ENCODE measurements around the gene FAM20B. TPM values are rescaled to one million over a fixed set of nuclear protein-coding genes. Genes with fewer than 3 reads are reported as not detected.

The FAM20B gene
- total RNA-seq, 1 donor from 2014 or later = 19.9 TPM

GRCh38 chr1:179047636-179047997 lies 21.9 kb downstream of the FAM20B start:
- DNase-seq (ENCODE audit: low spot score) (no peak), ATAC-seq (no peak)

DNA sequence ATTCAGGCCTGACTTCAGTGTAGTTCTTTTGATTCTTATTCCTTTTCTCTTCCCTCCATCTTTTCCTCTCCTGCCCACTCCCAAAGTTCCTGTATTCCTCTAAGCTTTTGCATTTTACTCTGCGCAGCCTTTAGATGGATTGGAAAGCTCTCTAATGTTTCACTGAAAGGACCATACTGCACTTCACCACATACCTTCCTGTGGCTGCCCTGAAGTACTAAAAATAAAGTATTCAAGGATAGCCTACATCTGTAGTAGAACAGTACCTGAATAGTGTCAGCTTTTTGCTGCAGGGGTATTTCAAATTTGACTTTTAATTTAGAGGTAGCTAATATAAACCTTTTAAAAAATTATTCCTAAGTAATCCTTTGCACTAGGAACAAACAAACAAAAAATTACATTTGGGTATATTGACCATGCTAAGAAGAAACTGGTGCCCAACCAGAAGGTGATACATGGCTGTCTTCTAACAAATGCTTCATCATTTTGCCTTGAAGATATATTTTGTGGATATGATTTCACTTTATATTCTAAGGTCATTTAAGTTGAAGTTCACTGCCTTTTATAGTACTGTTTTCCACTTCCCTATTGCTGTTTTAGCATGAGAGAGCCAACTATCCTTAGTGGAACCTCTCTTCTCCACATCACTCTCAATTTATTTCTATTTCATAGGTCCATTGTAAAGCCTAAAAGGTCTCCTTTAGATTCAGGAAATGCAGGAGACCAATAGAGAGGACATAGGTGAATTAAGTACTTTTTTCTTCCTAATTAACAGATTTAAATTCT lies 22.8 kb downstream of the FAM20B start:
- ATAC-seq (no peak), DNase-seq (ENCODE audit: low spot score) (no peak)

DNA sequence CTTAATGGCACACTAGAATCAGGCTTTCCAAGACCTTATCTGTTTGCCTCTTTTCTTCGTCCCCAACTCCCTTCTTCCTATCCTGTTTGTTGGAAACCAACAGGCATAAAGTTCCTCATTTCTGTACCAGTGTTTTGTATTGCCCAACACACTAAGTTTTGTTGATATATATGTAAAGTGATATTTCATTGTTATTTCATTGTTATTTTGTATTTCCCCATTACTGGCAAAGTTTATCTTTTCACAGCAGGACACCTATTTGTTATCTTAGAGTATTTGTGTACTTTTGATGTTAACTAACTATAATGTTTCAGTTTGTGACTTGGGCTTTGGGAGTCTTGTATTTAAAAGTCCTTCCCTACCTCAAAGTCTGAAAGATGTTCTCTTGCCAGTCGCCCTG lies 27.1 kb downstream of the FAM20B start:
- no peak for ATAC-seq
- DNase-seq (ENCODE audit: low spot score) = no peak

DNA sequence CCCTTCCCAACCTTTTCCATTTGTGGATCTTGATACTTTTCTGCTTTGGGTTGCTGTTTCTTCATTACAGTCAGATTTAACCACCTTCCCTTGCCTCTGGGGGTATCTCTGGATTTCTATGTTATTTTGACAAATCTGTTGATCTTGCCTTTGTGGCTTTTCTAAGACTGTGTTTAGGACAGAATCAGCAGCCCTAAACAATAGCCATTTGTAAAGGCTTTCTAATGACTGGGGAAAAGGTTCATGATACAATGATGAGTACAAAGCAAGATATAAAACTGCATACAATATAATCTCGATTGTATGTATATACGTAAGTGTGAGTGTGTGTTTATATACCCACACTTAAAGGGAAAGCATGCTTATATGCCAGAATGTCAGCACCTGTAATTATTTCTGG lies 27.8 kb downstream of the FAM20B start:
- no peak for ATAC-seq
- DNase-seq (ENCODE audit: low spot score) = no peak

DNA sequence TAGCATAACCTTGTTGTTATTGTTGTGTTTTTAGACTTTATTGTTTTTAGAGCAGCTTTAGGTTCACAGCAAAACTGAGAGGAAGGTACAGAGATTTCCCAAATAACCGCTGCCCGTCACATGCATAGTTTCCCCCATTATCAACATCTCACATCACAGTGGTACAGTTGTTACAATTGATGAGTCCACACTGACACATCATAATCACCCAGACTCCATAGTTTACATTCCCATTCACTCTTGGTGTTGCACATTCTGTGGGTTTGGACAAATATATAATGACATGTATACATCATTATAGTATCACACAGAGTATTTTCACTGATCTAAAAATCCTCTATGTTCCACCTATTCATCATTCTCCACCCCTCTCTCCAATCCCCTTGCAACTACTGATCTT lies 30.2 kb downstream of the FAM20B start:
- ATAC-seq (no peak), DNase-seq (ENCODE audit: low spot score) (no peak)

DNA sequence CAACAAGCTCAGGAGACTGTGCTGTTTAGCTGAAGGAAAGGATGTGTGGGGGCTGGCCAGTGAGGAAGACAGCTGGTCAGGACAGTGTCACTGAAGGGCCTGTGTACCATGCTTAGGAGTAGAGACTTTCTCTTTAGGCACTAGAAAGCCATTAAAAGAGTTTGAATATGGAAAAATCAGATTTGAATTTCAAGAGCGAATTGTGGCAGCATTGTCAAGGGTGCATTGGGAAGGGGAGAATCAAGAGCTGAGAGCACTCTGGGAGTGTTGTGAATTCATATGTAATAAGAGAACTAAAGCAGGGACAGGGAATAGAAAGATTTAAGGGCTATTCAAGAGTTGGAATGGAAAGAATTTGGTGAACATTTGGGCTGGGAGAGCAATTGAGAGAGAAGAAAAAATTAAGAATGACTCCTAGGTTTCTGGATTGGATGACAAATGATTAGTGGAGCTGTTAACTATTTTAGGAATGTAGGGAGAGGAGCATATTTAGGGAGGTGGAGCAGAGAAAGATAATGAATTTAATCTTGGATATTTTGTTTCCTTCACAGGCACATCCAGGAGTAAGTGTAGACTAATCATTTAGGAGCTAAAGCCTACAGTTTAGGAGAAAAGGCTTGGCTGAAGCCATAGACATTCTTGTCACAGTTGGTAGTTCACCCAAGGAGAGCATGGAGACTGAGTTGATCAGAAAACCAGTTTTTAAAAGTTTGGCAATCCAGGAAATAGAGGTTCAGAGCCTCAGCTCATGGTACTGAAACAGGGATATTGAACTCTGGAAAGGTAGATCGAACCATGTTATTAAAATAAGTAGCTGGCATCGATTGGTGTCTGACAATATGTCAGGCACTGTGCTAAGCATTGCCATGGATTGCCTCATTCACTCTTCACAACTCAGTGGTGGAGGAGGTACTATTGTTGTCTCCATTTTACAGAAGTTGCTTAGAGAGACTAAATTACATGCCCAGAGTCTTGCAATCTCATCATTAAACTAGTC lies 33.1 kb downstream of the FAM20B start:
- DNase-seq (ENCODE audit: low spot score) (no peak), ATAC-seq (no peak)

DNA sequence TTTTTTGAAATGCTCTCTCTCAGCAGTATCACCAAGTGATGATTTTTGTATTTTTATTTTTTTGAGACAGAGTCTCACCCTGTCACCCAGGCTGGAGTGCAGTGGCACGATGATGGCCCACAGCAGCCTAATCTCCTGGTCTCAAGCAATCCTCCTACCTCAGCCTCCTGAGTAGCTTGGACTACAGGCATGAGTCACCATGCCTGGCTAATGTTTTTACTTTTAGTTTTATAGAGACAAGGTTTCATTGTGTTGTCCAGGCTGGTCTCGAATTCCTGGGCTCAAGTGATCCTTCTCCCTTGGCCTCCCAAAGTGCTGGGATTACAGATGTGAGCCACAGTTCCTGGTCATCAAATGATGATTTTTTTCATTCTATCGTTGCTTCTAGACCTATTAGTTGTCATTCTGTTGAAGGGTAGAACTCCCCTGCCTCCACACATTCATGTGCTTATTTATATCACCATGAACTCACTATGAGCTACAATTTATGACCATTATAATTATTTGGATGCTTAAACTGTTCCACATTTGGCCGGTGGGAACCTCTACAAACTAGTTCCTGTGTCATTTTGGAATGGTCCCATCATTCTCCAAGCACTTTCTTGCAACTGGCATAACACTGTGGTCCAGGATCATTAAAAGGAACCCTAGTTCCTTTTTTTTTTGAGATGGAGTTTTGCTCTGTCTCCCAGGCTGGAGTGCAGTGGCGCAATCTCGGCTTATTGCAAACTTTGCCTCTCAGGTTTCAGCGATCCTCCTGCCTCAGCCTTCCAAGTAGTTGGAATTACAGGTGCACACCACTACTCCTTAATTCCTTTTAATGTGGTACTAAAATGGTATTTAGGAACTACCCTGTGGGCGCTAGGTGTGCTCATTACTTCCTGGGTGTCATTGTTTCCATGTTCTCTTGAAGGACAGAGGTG lies 35.9 kb downstream of the FAM20B start:
- DNase-seq (ENCODE audit: low spot score) = no peak
- no peak for ATAC-seq

GRCh38 chr1:179066471-179066870 lies 40.8 kb downstream of the FAM20B start:
- DNase-seq (ENCODE audit: low spot score) = no peak

GRCh38 chr1:179077396-179077795 lies 51.7 kb downstream of the FAM20B start:
- no peak for ATAC-seq
- DNase-seq (ENCODE audit: low spot score) = no peak

More at GRCh38 chr1:179066471-179066870, 40.8 kb downstream of the FAM20B start:
- ATAC-seq = no peak

- DNase-seq (ENCODE audit: low spot score) (no peak), ATAC-seq (peak; percentile 49)
These were observed 53.5 kb downstream of the FAM20B start for GRCh38 chr1:179079113-179079761.

GRCh38 chr1:179080866-179081686 lies 55.4 kb downstream of the FAM20B start:
- no peak for DNase-seq (ENCODE audit: low spot score)
- ATAC-seq = no peak

GRCh38 chr1:179081687-179082332 lies 56.1 kb downstream of the FAM20B start, which contains the start of gene TOR3A:
Gene TOR3A, plus strand, starts transcription at chr1:179082070. Its CDS starts 59 bp downstream, at chr1:179082129.
- ATAC-seq (peak; percentile 90), DNase-seq (ENCODE audit: low spot score) (peak; percentile 99)

DNA sequence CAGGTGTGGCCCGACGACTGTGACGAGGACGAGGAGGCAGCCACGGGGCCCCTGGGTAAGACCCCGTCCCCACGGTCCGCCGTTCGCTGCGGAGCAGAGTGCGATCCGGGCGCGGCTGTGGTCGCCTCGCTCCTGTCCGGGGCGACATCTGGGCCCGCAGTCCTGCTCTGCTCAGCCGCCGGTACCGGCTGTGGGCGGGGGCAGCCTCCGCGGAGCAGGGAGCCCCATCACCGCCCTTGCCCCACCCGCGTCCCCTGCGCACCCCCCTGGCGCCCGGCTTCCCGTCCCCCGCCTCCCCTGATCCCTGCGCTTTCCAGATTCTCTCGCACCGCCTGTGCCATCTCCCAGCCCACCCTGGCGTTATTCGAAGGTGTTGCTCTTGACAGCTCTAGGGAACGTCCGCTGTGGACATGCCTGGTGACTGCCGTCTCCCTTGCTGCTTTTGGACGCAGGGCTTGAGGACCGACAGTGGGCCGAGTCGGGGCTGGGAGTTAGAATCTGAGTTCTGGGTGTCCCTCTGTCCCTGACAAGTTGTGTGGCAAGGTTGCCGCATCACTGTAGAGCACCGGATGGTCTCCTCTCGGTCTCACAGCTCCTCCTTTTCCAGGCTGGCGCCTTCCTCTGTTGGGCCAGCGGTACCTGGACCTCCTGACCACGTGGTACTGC lies 56.8 kb downstream of the FAM20B start:
- DNase-seq (ENCODE audit: low spot score) (peak; percentile 62), ATAC-seq (peak; percentile 52)

DNA sequence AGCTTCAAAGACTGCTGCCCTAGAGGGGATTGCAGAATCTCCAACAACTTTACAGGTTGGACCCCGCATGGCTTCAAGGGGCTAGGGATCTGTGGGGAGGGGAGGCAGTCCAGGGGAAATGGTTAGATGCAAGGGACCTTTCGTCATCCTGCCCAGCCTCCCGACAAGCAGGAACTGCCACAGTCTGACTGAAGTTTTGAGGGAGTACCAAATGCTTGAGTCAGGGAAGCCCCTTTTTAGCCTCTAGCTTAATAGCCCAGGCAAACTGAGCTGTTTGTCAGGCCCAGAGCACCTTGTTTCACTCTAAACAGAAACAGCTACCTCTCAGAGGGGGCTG lies 57.3 kb downstream of the FAM20B start:
- DNase-seq (ENCODE audit: low spot score) = no peak
- no peak for ATAC-seq

DNA sequence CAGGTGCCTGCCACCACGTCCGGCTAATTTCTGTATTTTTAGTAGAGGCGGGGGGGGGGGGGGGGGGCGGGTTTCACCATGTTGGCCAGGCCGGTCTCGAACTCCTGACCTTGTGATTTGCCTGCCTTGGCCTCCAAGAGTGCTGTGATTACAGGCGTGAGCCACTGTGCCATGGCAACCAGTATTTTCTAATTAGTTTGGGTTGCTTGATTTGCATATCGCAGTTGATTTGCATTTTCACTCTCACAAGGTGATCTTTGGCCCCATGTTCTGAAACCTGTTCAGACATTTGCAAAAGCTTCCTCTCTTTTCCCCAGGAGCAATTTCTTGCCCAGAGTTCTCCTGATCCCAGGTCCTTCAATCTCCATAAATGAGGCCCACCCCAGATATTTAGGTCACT lies 57.8 kb downstream of the FAM20B start:
- DNase-seq (ENCODE audit: low spot score) = no peak

GRCh38 chr1:179087665-179088064 lies 62.0 kb downstream of the FAM20B start:
- no peak for ATAC-seq
- no peak for DNase-seq (ENCODE audit: low spot score)

More for the DNA sequence above, 57.8 kb downstream of the FAM20B start:
- no peak for ATAC-seq

DNA sequence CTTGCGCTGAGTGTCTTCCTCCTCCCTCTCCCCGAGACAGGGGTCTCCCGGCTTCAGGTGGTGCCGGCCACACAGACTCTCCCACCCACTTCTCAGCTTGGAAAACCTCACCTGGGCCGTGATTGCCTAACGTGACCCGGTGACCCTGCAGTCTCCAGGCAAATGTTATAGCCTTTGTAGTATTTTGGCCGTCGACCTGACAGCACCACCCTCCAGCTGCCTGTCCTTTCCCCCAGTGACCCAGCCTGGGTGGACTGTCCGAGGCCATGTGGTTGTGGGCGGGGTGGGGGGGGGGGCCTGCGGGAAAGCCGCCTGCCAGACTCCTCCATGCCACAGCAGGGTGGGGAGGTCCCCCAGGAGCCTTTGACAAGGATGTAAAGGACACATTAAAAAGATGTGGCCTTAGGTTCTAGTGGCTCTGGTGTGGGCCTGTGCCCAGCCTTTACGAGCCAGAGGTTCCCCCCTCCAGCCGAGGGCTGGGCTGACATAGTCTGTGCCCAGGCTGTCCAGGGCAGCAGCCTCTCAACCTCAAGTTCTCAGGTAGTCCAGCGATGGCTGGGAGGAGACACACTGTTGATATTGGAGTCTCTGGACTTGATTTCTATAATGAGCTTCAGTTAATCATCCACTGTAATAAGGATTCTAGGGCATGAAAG lies 64.3 kb downstream of the FAM20B start:
- DNase-seq (ENCODE audit: low spot score) (peak; percentile 90), ATAC-seq (peak; percentile 71)

GRCh38 chr1:179090522-179090921 lies 64.8 kb downstream of the FAM20B start:
- DNase-seq (ENCODE audit: low spot score) (no peak), ATAC-seq (peak; percentile 3)
